Thyroid gland (tissue), 4 donors: ENCODE measurements around the gene C19orf85. TPM values are rescaled to one million over a fixed set of nuclear protein-coding genes. Genes with fewer than 3 reads are reported as not detected.
A peak's percentile ranks its signal among the peaks of the same experiment; 100 is the strongest.

Source experiments
- DNase-seq, 2 donors: peaks; one replicate each; pipeline ENCODE4 v3.0.0-alpha.2; 2019
- H3K27ac ChIP-seq, 3 donors: fragments of 200-600 bp; sonication (generic); 1 replicate in 2 of 3; 2 replicates in 1 of 3; pipeline ENCODE4 v1.5.1; 2016 to 2019; ENCODE audit warnings: mild to moderate bottlenecking in 1 of 3, moderate library complexity in 1 of 3
- H3K27me3 ChIP-seq: fragments of 200-600 bp; sonication (generic); one replicate; pipeline ENCODE4 v1.5.1; 2019
- H3K36me3 ChIP-seq, 2 donors: fragments of 200-600 bp; sonication (generic); one replicate each; pipeline ENCODE4 v1.5.1; 2016 to 2019
- H3K4me1 ChIP-seq, 2 donors: fragments of 200-600 bp; sonication (generic); one replicate each; pipeline ENCODE4 v1.5.1; 2017 to 2019
- H3K4me3 ChIP-seq, 3 donors: fragments of 200-600 bp; sonication (generic); replicated peaks in 1 of 3; 1 replicate in 2 of 3; 2 replicates in 1 of 3; pipeline ENCODE4 v1.5.1; 2016; ENCODE audit warnings: mild to moderate bottlenecking in 1 of 3
- H3K9me3 ChIP-seq: fragments of 200-600 bp; sonication (generic); one replicate; pipeline ENCODE4 v1.5.1; 2017
- POLR2A ChIP-seq, 2 donors: fragments of 450-650 bp; IDR thresholded peaks; one replicate each; pipeline ENCODE4 v1.6.1; 2017; ENCODE audit warnings: antibody characterized with exemption in 2 of 2, mild to moderate bottlenecking in 2 of 2, moderate library complexity in 1 of 2
- WGBS, 2 donors: methylation state at CpG; one replicate each; pipeline ENCODE4 v1.1.5; 2017; 5-methylcytosine and 5-hydroxymethylcytosine counted together
- intact Hi-C: fragments of 100-400 bp; cut with DNase I; formaldehyde crosslinking; loops from one replicate; pipeline ENCODE4 v1.15.1; 2023
- total RNA-seq, 4 donors: library from RNA; depleted of rRNA; stranded (reverse); fragments of >200 nt; gene quantifications; one replicate each; pipeline ENCODE4 v1.2.3, GENCODE V29; 2016
- TF ChIP-seq, protein P1 (sequence below), 6 experiments: fragments of 200-600 bp in 3 of 6; fragments of 450-650 bp in 3 of 6; sonication (generic) in 3 of 6; IDR thresholded peaks; one replicate each; pipeline ENCODE4 v1.5.1; 2016 to 2019; ENCODE audit warnings: antibody characterized with exemption in 6 of 6, mild to moderate bottlenecking in 2 of 6, inconsistent platforms in 1 of 6, moderate library complexity in 1 of 6

Gene C19orf85
- total RNA-seq, 4 donors from 2014 or later = not detected

DNA sequence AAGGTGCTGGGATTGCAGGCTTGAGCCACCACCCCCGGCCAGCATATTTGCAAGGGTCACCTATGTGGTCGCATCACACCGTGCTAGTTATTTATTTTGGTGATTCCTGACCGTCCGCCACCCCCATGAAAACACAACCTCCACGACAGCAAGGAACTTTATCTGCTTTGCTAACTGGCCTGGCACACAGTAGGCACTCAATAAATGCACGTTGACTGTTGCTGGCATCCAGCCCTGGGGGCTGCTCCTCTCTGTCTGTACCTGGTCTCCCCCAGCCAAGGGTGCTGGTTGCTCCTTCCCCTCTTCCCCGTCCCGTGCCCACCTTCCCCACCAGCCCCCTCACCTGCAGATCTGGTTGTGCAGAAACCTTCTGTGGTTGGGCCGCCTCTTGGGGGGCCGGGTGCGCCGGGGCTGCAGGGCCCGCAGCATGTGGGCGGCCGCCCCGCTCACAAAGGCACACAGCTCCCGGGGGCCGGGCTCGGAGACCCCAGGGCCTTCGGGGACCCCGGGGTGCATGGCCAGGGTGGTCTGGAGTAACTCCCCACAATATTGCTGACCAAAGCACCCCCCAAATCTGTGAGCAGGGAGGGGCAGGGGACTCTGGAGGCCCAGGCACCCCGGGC lies 401 bp downstream of the C19orf85 start:
- Histone ChIP-seq H3K9me3 (no peaks in the 10 kb centered on the region), H3K27me3 (no peaks in the 10 kb centered on the region), H3K4me3 (no peak overlapping the region), H3K4me1 (peaks cover 0 to 20% of the 10 kb centered on the region in 2 donors), H3K27ac (no peak overlapping the region), H3K36me3 (no peaks in the 10 kb centered on the region)
- DNase-seq = no peak
- intact Hi-C loops = no loop called here
- 51 to 68% methylated on average over 4 to 17 of the region's 23 CpGs for WGBS, 2 donors
- no peak for TF ChIP-seq POLR2A (IDR thresholded peaks at IDR 0.05)
- TF ChIP-seq, protein P1, sequence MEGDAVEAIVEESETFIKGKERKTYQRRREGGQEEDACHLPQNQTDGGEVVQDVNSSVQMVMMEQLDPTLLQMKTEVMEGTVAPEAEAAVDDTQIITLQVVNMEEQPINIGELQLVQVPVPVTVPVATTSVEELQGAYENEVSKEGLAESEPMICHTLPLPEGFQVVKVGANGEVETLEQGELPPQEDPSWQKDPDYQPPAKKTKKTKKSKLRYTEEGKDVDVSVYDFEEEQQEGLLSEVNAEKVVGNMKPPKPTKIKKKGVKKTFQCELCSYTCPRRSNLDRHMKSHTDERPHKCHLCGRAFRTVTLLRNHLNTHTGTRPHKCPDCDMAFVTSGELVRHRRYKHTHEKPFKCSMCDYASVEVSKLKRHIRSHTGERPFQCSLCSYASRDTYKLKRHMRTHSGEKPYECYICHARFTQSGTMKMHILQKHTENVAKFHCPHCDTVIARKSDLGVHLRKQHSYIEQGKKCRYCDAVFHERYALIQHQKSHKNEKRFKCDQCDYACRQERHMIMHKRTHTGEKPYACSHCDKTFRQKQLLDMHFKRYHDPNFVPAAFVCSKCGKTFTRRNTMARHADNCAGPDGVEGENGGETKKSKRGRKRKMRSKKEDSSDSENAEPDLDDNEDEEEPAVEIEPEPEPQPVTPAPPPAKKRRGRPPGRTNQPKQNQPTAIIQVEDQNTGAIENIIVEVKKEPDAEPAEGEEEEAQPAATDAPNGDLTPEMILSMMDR (IDR thresholded peaks at IDR 0.05) = no peak

DNA sequence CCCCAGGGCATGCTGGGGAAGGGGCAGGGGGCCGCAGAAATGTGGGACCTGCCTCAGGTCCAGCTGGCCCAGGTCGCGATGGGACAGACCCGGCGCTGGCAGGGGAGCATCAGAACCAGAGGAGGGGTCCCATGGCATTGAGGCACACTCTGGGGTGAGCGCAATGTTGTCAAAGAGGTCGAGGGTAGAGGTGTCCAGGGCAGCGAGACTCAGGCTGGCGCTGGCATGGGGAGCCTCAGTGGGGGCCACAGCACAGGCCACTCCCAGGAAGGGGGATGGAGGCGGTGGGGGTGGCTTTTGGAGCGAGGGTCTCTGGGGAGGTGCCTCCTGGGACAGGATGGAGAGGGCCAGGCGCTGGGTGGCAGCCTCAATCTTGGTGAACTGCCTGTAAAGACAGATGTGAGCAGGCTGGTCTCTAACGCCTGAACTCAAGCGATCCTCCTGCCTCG lies 944 bp downstream of the C19orf85 start:
- intact Hi-C loops = loop anchor here (2.0 kb wide), 1 partner anchor 39 kb away; no protein-coding TSS in a partner anchor
- no peak for DNase-seq
- H3K36me3 ChIP-seq = no peaks in the 10 kb centered on the region
- H3K4me1 ChIP-seq = peaks cover 0 to 20% of the 10 kb centered on the region in 2 donors
- 76 to 79% methylated on average over 13 to 15 of the region's 15 CpGs for WGBS, 2 donors
- TF ChIP-seq, protein P1 (IDR thresholded peaks at IDR 0.05) = no peak
- no peak for TF ChIP-seq POLR2A (IDR thresholded peaks at IDR 0.05)
- no peak overlapping the region for H3K4me3 ChIP-seq
- no peaks in the 10 kb centered on the region for H3K9me3 ChIP-seq
- H3K27me3 ChIP-seq = no peaks in the 10 kb centered on the region
- no peak overlapping the region for H3K27ac ChIP-seq

DNA sequence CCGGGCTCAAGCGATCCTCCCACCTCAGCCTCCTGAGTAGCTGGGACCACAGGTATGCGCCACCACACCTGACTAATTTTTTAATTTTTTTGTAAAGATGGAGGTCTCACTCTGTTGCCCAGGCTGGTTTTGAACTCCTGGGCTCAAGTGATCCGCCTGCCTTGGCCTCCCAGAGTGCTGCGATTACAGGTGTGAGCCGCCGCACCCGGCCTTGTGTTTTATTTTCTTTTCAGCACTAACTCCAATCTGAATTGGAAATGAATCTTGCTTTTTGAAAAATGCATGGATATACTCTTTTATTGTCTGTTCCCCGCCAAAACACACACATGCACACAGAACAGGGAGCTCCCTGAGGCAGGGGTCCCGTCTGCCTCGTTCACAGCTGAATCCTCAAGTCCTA lies 1.8 kb downstream of the C19orf85 start:
- intact Hi-C loops = loop anchor here (2.0 kb wide), 1 partner anchor 40 kb away; no protein-coding TSS in a partner anchor
- 67 to 78% methylated on average over 11 of the region's 11 CpGs for WGBS, 2 donors
- TF ChIP-seq POLR2A (IDR thresholded peaks at IDR 0.05) = no peak
- TF ChIP-seq, protein P1 (IDR thresholded peaks at IDR 0.05) = no peak
- H3K4me1 ChIP-seq = peaks cover 0 to 16% of the 10 kb centered on the region in 2 donors
- H3K27me3 ChIP-seq = no peaks in the 10 kb centered on the region
- H3K36me3 ChIP-seq = no peaks in the 10 kb centered on the region
- H3K4me3 ChIP-seq = no peak overlapping the region
- no peaks in the 10 kb centered on the region for H3K9me3 ChIP-seq
- H3K27ac ChIP-seq = no peak overlapping the region
- DNase-seq = no peak

DNA sequence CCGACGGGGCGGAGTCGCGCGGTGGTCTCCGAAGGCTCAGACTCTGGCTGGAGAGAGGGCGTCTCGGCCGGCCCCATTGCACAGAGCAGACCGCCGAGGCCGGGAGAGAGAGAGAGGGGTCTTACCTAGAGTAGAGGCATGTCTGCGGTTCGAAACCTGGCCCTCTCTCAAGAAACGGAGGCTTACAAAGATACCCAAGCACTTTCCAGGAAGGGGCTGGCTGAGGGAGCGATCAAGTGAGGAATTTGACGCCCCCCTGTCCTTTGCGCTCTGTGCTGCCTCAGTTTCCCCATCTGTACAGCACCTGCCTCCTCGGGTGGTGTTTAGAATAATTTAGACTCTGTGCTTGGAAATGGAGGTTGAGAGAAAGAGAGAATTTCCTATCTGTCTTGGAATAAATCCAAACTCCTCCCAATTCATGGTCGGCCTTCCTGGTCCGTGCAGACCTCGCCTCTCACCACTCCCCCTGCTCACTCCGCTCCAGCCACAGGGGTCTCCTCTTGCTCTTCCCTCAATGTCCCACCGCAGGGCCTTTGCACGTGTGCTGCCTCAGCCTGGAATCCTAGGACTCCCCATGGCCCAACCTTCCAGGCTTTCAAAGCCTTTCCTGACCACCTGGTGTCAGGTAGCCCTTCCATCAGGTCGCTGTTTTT lies 2.5 kb downstream of the C19orf85 start:
- Histone ChIP-seq H3K4me1 (peaks cover 0 to 13% of the 10 kb centered on the region in 2 donors), H3K36me3 (no peaks in the 10 kb centered on the region), H3K27me3 (no peaks in the 10 kb centered on the region), H3K4me3 (peak overlapping the region in 2 of 3 donors; percentile 35 to 60), H3K27ac (peak overlapping the region; percentile 47 to 63 (median 54)), H3K9me3 (no peaks in the 10 kb centered on the region)
- no peak for DNase-seq
- WGBS, 2 donors = 15 to 18% methylated on average over 15 to 27 of the region's 27 CpGs
- intact Hi-C loops = loop anchor here (2.0 kb wide), 1 partner anchor 41 kb away; no protein-coding TSS in a partner anchor
- TF ChIP-seq, protein P1 (IDR thresholded peaks at IDR 0.05) = no peak
- peak in 1 of 2 donors; percentile 67 for TF ChIP-seq POLR2A (IDR thresholded peaks at IDR 0.05)
